SK-N-MC (cell line): Measurements from ENCODE around the gene TXNDC15.

Experiments
- EZH2 ChIP-seq: fragments of 200-600 bp; sonication (generic); IDR thresholded peaks from one replicate; pipeline ENCODE4 v1.6.1; 2017; ENCODE audit warnings: antibody characterized with exemption
- POLR2AphosphoS5 ChIP-seq: IDR thresholded peaks from 2 replicates; pipeline ENCODE4 v1.6.1; 2012; ENCODE audit warnings: mild to moderate bottlenecking, low read depth, low read length, borderline replicate concordance

DNA sequence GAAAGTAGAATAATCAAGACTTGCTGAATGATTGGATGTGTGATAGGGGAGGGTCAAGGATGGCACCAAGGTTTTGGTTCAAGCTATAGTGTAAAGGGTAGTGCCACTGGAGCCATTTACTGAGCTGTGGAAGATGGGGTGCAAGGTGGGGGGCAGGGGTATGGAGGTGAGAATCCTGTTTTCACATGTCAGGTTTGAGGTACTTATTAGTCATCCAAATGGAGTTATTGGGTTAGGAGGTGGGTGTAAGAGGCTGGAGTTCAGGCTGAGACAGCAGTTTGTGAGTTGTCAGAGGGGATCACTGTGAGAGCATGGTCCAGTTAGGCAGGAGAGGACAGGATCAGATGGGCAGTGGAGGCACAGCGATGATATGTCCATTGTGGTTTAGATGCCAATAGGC is 39.6 kb downstream of the TXNDC15 start:
- TF ChIP-seq POLR2AphosphoS5 (no peak), EZH2 (no peak)
